ENCODE results near the gene MCOLN2. TPM values are rescaled to one million over a fixed set of nuclear protein-coding genes. Genes with fewer than 3 reads are reported as not detected.

The MCOLN2 gene
- polyA plus RNA-seq (2013, experiment 1 of 2): 0.32 TPM
- polyA plus RNA-seq (2013, experiment 2 of 2): 0.45 TPM

DNA sequence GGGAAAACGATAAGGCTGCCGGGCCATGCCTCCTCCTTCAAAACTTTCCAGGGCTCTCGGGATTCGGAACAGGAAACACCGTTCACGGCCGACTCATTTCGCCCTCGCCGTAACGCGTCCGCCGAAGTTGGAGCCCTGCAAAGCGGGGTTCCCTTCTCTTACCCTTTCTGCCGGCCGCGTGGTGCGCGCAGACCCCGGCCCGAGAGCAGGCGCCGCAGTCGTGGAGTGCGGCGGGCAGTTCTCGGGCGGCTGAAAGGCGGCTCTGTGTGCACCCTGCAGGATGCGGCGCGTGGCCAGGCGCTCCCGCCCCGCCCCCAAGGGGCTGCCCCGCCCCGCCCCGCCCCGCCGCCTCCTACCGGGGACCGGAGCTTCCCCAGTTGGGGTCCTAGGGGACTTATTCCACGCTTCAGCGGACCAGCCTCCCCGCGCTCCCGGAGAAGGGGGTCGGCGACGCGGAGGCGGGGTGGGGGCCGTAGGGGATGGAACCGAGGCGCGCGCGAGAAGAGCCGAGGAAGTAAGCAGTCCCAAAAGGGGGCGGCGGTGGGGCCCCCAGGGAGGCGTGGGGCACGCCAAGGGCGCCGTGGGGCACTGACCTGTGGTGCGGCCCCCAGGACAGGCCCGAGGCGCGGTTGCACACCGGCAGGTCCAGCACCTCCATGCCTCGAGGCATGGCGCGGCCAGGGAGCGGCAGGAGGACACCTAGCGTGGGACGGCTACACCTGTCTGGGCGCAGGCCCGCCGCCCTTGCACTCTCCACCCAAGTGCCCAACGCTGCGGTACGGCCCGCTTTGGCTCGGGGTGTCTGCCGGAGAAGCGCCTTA lies at the start of gene MCOLN2:
Gene MCOLN2 (minus strand): TSS at position 268 of the 821 bp plus-strand sequence. CDS start 241 bp downstream, at position 27.
- no peaks in the 10 kb centered on the region for H3K79me2 ChIP-seq (ENCODE audit: control insufficient read depth, insufficient read depth, low read length)
- H4K8ac ChIP-seq (ENCODE audit: low read depth, low read length): no peak within 1 kb of the TSS
- H3K56ac ChIP-seq (ENCODE audit: low read length): peak within 1 kb of the TSS; percentile 65
- H2BK5ac ChIP-seq (ENCODE audit: low read length): no peak within 1 kb of the TSS
- no peaks in the 10 kb centered on the region for H3K4me1 ChIP-seq (ENCODE audit: control insufficient read depth, low read depth, low read length)
- H2AK5ac ChIP-seq (ENCODE audit: low read length): no peak within 1 kb of the TSS
- H3K27me3 ChIP-seq (ENCODE audit: insufficient read depth, low read length, poor library complexity): peaks cover 28% of the 10 kb centered on the region
- H3K27ac ChIP-seq (ENCODE audit: low read depth, low read length): no peak within 1 kb of the TSS
- H4K5ac ChIP-seq (ENCODE audit: low read length): no peak within 1 kb of the TSS
- H3K79me1 ChIP-seq (ENCODE audit: low read length): no peaks in the 10 kb centered on the region
- H3K36me3 ChIP-seq (ENCODE audit: control insufficient read depth, insufficient read depth, low read length): no peaks in the 10 kb centered on the region
- H3K23ac ChIP-seq (ENCODE audit: low read length): no peak within 1 kb of the TSS
- no peak within 1 kb of the TSS for H3K18ac ChIP-seq (ENCODE audit: low read length)
- peak within 1 kb of the TSS; percentile 11 for H3K4me3 ChIP-seq (ENCODE audit: low read length)
- peak; percentile 43 for DNase-seq
- H2BK120ac ChIP-seq (ENCODE audit: low read depth, low read length): no peak within 1 kb of the TSS
- no peak within 1 kb of the TSS for H2BK15ac ChIP-seq (replicated peaks; ENCODE audit: low read depth)
- no CpG with 5 or more reads among the region's 87 CpGs for WGBS (ENCODE audit: extremely low coverage, insufficient coverage, low lambda C conversion rate)
- H3K4me2 ChIP-seq (ENCODE audit: low read length): peak within 1 kb of the TSS; percentile 56
- H3K4ac ChIP-seq (ENCODE audit: low read depth, low read length): no peak within 1 kb of the TSS
- H3K9ac ChIP-seq (ENCODE audit: low read length): peak within 1 kb of the TSS; percentile 41

GRCh38 chr1:85042413-85042812 lies 45.5 kb upstream of the MCOLN2 start:
- Histone ChIP-seq H3K4ac (ENCODE audit: low read depth, low read length) (no peak overlapping the region), H3K79me1 (ENCODE audit: low read length) (no peaks in the 10 kb centered on the region), H2BK15ac (replicated peaks; ENCODE audit: low read depth) (no peak overlapping the region), H4K8ac (ENCODE audit: low read depth, low read length) (no peak overlapping the region), H3K79me2 (ENCODE audit: control insufficient read depth, insufficient read depth, low read length) (no peaks in the 10 kb centered on the region), H2BK5ac (ENCODE audit: low read length) (no peak overlapping the region), H3K27ac (ENCODE audit: low read depth, low read length) (no peak overlapping the region), H3K36me3 (ENCODE audit: control insufficient read depth, insufficient read depth, low read length) (no peaks in the 10 kb centered on the region), H3K4me2 (ENCODE audit: low read length) (no peak overlapping the region), H3K4me3 (ENCODE audit: low read length) (no peak overlapping the region), H3K23ac (ENCODE audit: low read length) (no peak overlapping the region), H3K18ac (ENCODE audit: low read length) (no peak overlapping the region), H2BK120ac (ENCODE audit: low read depth, low read length) (no peak overlapping the region), H2AK5ac (ENCODE audit: low read length) (no peak overlapping the region), H4K5ac (ENCODE audit: low read length) (no peak overlapping the region), H3K56ac (ENCODE audit: low read length) (no peak overlapping the region), H3K4me1 (ENCODE audit: control insufficient read depth, low read depth, low read length) (no peaks in the 10 kb centered on the region), H3K9ac (ENCODE audit: low read length) (no peak overlapping the region), H3K27me3 (ENCODE audit: insufficient read depth, low read length, poor library complexity) (peaks cover 9% of the 10 kb centered on the region)
- DNase-seq: no peak

DNA sequence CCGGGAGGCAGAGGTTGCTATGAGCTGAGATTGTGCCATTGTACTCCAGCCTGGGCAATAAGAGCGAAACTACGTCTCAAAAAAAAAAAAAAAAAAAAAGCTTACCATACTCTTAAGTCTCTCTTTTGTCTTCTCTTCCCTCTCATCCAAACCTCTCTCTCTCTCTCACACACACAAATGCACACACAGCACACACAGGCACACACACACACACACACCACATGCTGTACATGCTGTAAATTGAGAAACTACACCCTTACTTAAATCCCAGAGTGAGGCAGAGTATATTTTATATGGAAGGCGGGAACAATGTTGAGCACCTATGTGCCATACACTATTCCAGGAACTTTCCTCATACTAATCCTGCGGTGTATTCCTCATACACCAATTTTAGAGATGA lies 44.9 kb upstream of the MCOLN2 start:
- no peaks in the 10 kb centered on the region for H3K79me2 ChIP-seq (ENCODE audit: control insufficient read depth, insufficient read depth, low read length)
- no peak overlapping the region for H2BK15ac ChIP-seq (replicated peaks; ENCODE audit: low read depth)
- no peak overlapping the region for H2BK5ac ChIP-seq (ENCODE audit: low read length)
- no peaks in the 10 kb centered on the region for H3K79me1 ChIP-seq (ENCODE audit: low read length)
- no peaks in the 10 kb centered on the region for H3K36me3 ChIP-seq (ENCODE audit: control insufficient read depth, insufficient read depth, low read length)
- no peak overlapping the region for H2BK120ac ChIP-seq (ENCODE audit: low read depth, low read length)
- no peak overlapping the region for H4K5ac ChIP-seq (ENCODE audit: low read length)
- no peak overlapping the region for H3K4ac ChIP-seq (ENCODE audit: low read depth, low read length)
- no peak overlapping the region for H3K18ac ChIP-seq (ENCODE audit: low read length)
- DNase-seq: no peak
- H3K4me2 ChIP-seq (ENCODE audit: low read length): no peak overlapping the region
- H3K27ac ChIP-seq (ENCODE audit: low read depth, low read length): no peak overlapping the region
- no peak overlapping the region for H3K56ac ChIP-seq (ENCODE audit: low read length)
- WGBS (ENCODE audit: extremely low coverage, insufficient coverage, low lambda C conversion rate): no CpG with 5 or more reads among the region's 5 CpGs
- no peak overlapping the region for H3K9ac ChIP-seq (ENCODE audit: low read length)
- H4K8ac ChIP-seq (ENCODE audit: low read depth, low read length): no peak overlapping the region
- no peak overlapping the region for H3K4me3 ChIP-seq (ENCODE audit: low read length)
- no peak overlapping the region for H2AK5ac ChIP-seq (ENCODE audit: low read length)
- peaks cover 4% of the 10 kb centered on the region for H3K27me3 ChIP-seq (ENCODE audit: insufficient read depth, low read length, poor library complexity)
- no peaks in the 10 kb centered on the region for H3K4me1 ChIP-seq (ENCODE audit: control insufficient read depth, low read depth, low read length)
- H3K23ac ChIP-seq (ENCODE audit: low read length): no peak overlapping the region

GRCh38 chr1:85033221-85033620 lies 36.3 kb upstream of the MCOLN2 start:
- Histone ChIP-seq H2BK15ac (replicated peaks; ENCODE audit: low read depth) (no peak overlapping the region), H2BK5ac (ENCODE audit: low read length) (no peak overlapping the region), H3K36me3 (ENCODE audit: control insufficient read depth, insufficient read depth, low read length) (no peaks in the 10 kb centered on the region), H3K4me3 (ENCODE audit: low read length) (no peak overlapping the region), H3K4ac (ENCODE audit: low read depth, low read length) (no peak overlapping the region), H4K5ac (ENCODE audit: low read length) (no peak overlapping the region), H3K23ac (ENCODE audit: low read length) (no peak overlapping the region), H3K18ac (ENCODE audit: low read length) (no peak overlapping the region), H3K4me1 (ENCODE audit: control insufficient read depth, low read depth, low read length) (no peaks in the 10 kb centered on the region), H3K56ac (ENCODE audit: low read length) (no peak overlapping the region), H3K4me2 (ENCODE audit: low read length) (no peak overlapping the region), H4K8ac (ENCODE audit: low read depth, low read length) (no peak overlapping the region), H3K27me3 (ENCODE audit: insufficient read depth, low read length, poor library complexity) (no peaks in the 10 kb centered on the region), H3K9ac (ENCODE audit: low read length) (no peak overlapping the region), H3K79me1 (ENCODE audit: low read length) (no peaks in the 10 kb centered on the region), H3K79me2 (ENCODE audit: control insufficient read depth, insufficient read depth, low read length) (no peaks in the 10 kb centered on the region), H2AK5ac (ENCODE audit: low read length) (no peak overlapping the region), H2BK120ac (ENCODE audit: low read depth, low read length) (no peak overlapping the region), H3K27ac (ENCODE audit: low read depth, low read length) (no peak overlapping the region)
- WGBS (ENCODE audit: extremely low coverage, insufficient coverage, low lambda C conversion rate): no CpG with 5 or more reads among the region's 2 CpGs
- DNase-seq: no peak

GRCh38 chr1:85030536-85030935 lies 33.6 kb upstream of the MCOLN2 start:
- no peak overlapping the region for H3K27ac ChIP-seq (ENCODE audit: low read depth, low read length)
- H3K23ac ChIP-seq (ENCODE audit: low read length): no peak overlapping the region
- no peak overlapping the region for H3K4me3 ChIP-seq (ENCODE audit: low read length)
- no peak overlapping the region for H2BK120ac ChIP-seq (ENCODE audit: low read depth, low read length)
- no peak overlapping the region for H2BK5ac ChIP-seq (ENCODE audit: low read length)
- no peaks in the 10 kb centered on the region for H3K36me3 ChIP-seq (ENCODE audit: control insufficient read depth, insufficient read depth, low read length)
- H2AK5ac ChIP-seq (ENCODE audit: low read length): no peak overlapping the region
- H4K5ac ChIP-seq (ENCODE audit: low read length): no peak overlapping the region
- no peak overlapping the region for H3K9ac ChIP-seq (ENCODE audit: low read length)
- no peak overlapping the region for H3K4me2 ChIP-seq (ENCODE audit: low read length)
- no peak overlapping the region for H3K4ac ChIP-seq (ENCODE audit: low read depth, low read length)
- no peak overlapping the region for H3K56ac ChIP-seq (ENCODE audit: low read length)
- no peaks in the 10 kb centered on the region for H3K4me1 ChIP-seq (ENCODE audit: control insufficient read depth, low read depth, low read length)
- no peaks in the 10 kb centered on the region for H3K79me1 ChIP-seq (ENCODE audit: low read length)
- H4K8ac ChIP-seq (ENCODE audit: low read depth, low read length): no peak overlapping the region
- H3K79me2 ChIP-seq (ENCODE audit: control insufficient read depth, insufficient read depth, low read length): no peaks in the 10 kb centered on the region
- no peaks in the 10 kb centered on the region for H3K27me3 ChIP-seq (ENCODE audit: insufficient read depth, low read length, poor library complexity)
- H2BK15ac ChIP-seq (replicated peaks; ENCODE audit: low read depth): no peak overlapping the region
- no peak overlapping the region for H3K18ac ChIP-seq (ENCODE audit: low read length)
- DNase-seq: no peak

DNA sequence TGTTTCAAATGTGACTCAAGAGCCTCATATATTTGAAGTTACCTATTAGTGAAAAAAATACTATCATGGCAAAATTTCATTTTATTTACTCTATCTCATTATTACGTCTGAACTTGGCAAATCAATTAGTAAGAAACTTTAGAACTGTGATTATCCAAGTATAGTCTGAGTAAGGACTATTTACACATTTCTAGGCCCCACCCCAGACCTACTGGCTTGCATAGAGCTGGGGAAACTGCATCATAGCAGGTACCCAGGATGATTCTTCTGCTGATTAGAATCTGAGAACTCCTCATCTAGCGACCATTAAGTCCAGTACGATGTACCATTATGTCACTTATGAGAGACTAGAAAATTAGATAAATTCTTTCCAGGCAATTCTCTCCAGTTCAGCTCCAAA lies 31.2 kb upstream of the MCOLN2 start:
- Histone ChIP-seq H2BK5ac (ENCODE audit: low read length) (no peak overlapping the region), H2BK15ac (replicated peaks; ENCODE audit: low read depth) (no peak overlapping the region), H3K23ac (ENCODE audit: low read length) (no peak overlapping the region), H3K36me3 (ENCODE audit: control insufficient read depth, insufficient read depth, low read length) (no peaks in the 10 kb centered on the region), H2BK120ac (ENCODE audit: low read depth, low read length) (no peak overlapping the region), H3K27ac (ENCODE audit: low read depth, low read length) (no peak overlapping the region), H3K4me2 (ENCODE audit: low read length) (no peak overlapping the region), H3K27me3 (ENCODE audit: insufficient read depth, low read length, poor library complexity) (no peaks in the 10 kb centered on the region), H3K4me3 (ENCODE audit: low read length) (no peak overlapping the region), H3K4ac (ENCODE audit: low read depth, low read length) (no peak overlapping the region), H3K18ac (ENCODE audit: low read length) (no peak overlapping the region), H3K79me2 (ENCODE audit: control insufficient read depth, insufficient read depth, low read length) (no peaks in the 10 kb centered on the region), H2AK5ac (ENCODE audit: low read length) (no peak overlapping the region), H3K4me1 (ENCODE audit: control insufficient read depth, low read depth, low read length) (no peaks in the 10 kb centered on the region), H3K56ac (ENCODE audit: low read length) (no peak overlapping the region), H3K79me1 (ENCODE audit: low read length) (no peaks in the 10 kb centered on the region), H4K8ac (ENCODE audit: low read depth, low read length) (no peak overlapping the region), H4K5ac (ENCODE audit: low read length) (no peak overlapping the region), H3K9ac (ENCODE audit: low read length) (no peak overlapping the region)
- DNase-seq: no peak
- WGBS (ENCODE audit: extremely low coverage, insufficient coverage, low lambda C conversion rate): no CpG with 5 or more reads among the region's 3 CpGs

Data from mesendoderm (in vitro differentiated cells).